Breast epithelium (tissue), 4 donors: Measurements from ENCODE around the gene CWC27. TPM values are rescaled to one million over a fixed set of nuclear protein-coding genes. Genes with fewer than 3 reads are reported as not detected.

Experiments
- DNase-seq, 2 donors: peaks; one replicate each; pipeline ENCODE4 v3.0.0-alpha.2; 2019; ENCODE audit warnings: low spot score in 2 of 2
- H3K27ac ChIP-seq, 2 donors: fragments of 200-600 bp; sonication (generic) in 1 of 2; one replicate each; pipeline ENCODE4 v1.5.1; 2016 to 2019; ENCODE audit warnings: mild to moderate bottlenecking in 1 of 2
- H3K27me3 ChIP-seq, 2 donors: fragments of 200-600 bp; sonication (generic) in 1 of 2; one replicate each; pipeline versions ENCODE4 v1.5.1 to v1.6.0; 2017 to 2019; ENCODE audit warnings: control low read depth in 1 of 2, mild to moderate bottlenecking in 1 of 2
- H3K36me3 ChIP-seq: fragments of 200-600 bp; one replicate; pipeline ENCODE4 v1.5.1; 2019
- H3K4me1 ChIP-seq, 2 donors: fragments of 200-600 bp; sonication (generic); one replicate each; pipeline ENCODE4 v1.5.1; 2016 to 2019; ENCODE audit warnings: control low read depth in 1 of 2
- H3K4me3 ChIP-seq, 3 donors: fragments of 200-600 bp; sonication (generic); 1 replicate in 2 of 3; 2 replicates in 1 of 3; pipeline ENCODE4 v1.5.1; 2016 to 2019; ENCODE audit warnings: mild to moderate bottlenecking in 3 of 3, moderate library complexity in 2 of 3
- H3K9me3 ChIP-seq, 2 donors: fragments of 200-600 bp; sonication (generic) in 1 of 2; one replicate each; pipeline ENCODE4 v1.5.1; 2016 to 2019; ENCODE audit warnings: control low read depth in 1 of 2
- POLR2A ChIP-seq: fragments of 450-650 bp; IDR thresholded peaks from one replicate; pipeline ENCODE4 v1.6.1; 2016; ENCODE audit warnings: antibody characterized with exemption, mild to moderate bottlenecking, moderate library complexity
- POLR2AphosphoS5 ChIP-seq, 3 donors: sonication (generic); formaldehyde crosslinking; IDR thresholded peaks; one replicate each; pipeline ENCODE4 v1.6.1; 2017; ENCODE audit warnings: antibody characterized with exemption in 3 of 3
- intact Hi-C: fragments of 100-400 bp; cut with DNase I; formaldehyde crosslinking; loops from one replicate; pipeline ENCODE4 v1.15.1; 2023; ENCODE audit warnings: low total_unique reads
- total RNA-seq, 3 donors: library from RNA; depleted of rRNA; stranded (reverse); fragments of >200 nt; gene quantifications; one replicate each; pipeline ENCODE4 v1.1.0, GENCODE V29; 2016
- TF ChIP-seq, protein P1 (sequence below), 3 donors: fragments of 450-650 bp; IDR thresholded peaks; one replicate each; pipeline ENCODE4 v1.5.1; 2016 to 2017; ENCODE audit warnings: antibody characterized with exemption in 3 of 3, mild to moderate bottlenecking in 3 of 3, moderate library complexity in 3 of 3

CWC27 gene
- total RNA-seq, 3 donors from 2014 or later, result 10.6 to 19.9 (median 18.0) TPM

DNA sequence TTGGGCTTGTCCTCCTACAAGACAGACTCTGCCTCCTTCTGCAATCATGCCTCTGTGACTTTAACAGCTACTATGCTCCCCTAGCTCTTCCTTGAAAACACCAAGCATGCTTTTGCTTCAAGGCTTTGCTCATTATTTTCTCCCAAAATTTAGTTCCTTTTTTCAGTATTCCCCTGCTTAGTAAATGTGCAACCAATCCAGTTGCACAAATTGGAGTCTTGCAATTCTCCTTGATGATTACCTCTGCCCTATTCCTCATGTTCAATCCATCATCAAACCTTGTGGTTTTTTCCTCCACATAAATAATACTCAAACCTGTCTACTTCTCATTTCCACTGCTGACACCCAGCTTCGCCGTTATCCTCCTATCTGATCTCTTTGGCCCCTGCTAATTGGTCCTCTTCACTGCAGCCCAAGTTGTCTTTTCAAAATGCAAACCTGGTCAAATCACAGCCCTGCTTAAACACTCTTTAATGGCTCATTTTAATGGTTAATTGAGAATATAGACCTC lies 296.3 kb downstream of the CWC27 start:
- Histone ChIP-seq H3K27me3 (no peaks in the 10 kb centered on the region), H3K9me3 (no peaks in the 10 kb centered on the region), H3K4me1 (peaks cover 0 to 2% of the 10 kb centered on the region in 2 donors), H3K4me3 (no peak overlapping the region), H3K27ac (no peak overlapping the region), H3K36me3 (no peaks in the 10 kb centered on the region)
- intact Hi-C loops, result no loop called here
- no peak for DNase-seq
- TF ChIP-seq, protein P1, sequence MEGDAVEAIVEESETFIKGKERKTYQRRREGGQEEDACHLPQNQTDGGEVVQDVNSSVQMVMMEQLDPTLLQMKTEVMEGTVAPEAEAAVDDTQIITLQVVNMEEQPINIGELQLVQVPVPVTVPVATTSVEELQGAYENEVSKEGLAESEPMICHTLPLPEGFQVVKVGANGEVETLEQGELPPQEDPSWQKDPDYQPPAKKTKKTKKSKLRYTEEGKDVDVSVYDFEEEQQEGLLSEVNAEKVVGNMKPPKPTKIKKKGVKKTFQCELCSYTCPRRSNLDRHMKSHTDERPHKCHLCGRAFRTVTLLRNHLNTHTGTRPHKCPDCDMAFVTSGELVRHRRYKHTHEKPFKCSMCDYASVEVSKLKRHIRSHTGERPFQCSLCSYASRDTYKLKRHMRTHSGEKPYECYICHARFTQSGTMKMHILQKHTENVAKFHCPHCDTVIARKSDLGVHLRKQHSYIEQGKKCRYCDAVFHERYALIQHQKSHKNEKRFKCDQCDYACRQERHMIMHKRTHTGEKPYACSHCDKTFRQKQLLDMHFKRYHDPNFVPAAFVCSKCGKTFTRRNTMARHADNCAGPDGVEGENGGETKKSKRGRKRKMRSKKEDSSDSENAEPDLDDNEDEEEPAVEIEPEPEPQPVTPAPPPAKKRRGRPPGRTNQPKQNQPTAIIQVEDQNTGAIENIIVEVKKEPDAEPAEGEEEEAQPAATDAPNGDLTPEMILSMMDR (IDR thresholded peaks at IDR 0.05), result no peak

DNA sequence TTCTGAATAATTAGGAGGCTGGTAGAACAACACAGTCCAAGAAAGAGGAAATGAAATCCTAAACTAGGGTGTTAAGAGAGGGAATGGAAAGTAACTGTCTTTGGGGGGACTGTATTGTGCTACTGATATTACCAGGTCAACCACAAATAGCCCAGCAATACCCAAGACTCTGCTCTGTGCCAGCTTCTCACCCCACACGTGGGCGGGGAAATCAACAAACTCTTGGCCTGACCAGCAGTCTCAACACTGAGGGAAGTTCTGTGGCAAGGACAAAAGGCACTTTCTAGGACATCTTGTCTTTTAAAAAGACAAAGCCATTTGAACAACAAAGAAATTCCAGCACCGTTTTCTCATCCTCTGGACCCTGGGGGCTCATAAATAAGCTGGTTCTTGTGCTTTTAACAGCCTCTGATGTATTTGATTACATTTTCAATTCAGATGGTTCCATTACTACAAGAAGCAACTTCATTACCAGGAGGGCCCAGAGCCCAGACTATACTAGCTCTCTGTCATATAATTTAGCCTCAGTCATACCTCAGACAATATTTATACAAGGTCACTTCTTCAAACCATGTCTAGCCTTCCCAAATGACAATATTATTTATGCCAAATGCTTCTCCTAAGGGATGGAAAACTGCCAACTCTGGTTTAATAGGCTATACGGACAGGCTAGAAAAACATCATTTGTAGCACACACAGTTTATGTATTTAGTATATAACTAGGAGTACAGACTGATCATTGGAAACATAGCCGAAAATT lies 297.8 kb downstream of the CWC27 start:
- intact Hi-C loops, result no loop called here
- H3K9me3 ChIP-seq, result no peaks in the 10 kb centered on the region
- no peak overlapping the region for H3K4me3 ChIP-seq
- H3K27ac ChIP-seq, result peak overlapping the region; percentile 43 to 51
- TF ChIP-seq POLR2AphosphoS5 (IDR thresholded peaks at IDR 0.05) (no peak), POLR2A (no peak)
- TF ChIP-seq, protein P1 (IDR thresholded peaks at IDR 0.05), result no peak
- no peaks in the 10 kb centered on the region for H3K36me3 ChIP-seq
- no peaks in the 10 kb centered on the region for H3K27me3 ChIP-seq
- H3K4me1 ChIP-seq, result peaks cover 0 to 2% of the 10 kb centered on the region in 2 donors
- peak in 1 of 2 donors; percentile 69 for DNase-seq

DNA sequence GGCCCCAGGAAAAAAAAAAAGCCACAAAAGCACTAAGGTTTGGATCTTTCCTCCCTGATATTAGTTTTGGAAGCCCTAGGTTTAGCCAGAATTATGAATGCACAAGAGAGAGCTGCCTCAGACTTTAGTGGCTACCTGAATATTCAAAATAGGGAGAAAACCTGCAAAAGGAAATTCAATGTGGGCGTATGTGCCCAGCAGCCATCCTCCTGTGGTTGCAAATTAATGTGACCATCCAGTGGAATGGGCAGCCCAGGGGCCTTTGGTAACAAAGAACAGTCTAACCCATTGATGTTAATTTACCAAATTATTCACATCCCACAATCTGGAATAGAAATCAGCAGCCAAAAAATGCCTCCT lies 298.4 kb downstream of the CWC27 start:
- no peak for DNase-seq
- peak overlapping the region in 1 of 2 donors; percentile 51 for H3K27ac ChIP-seq

More for the DNA sequence above, 298.4 kb downstream of the CWC27 start:
- TF ChIP-seq POLR2A, result no peak
- no peak for TF ChIP-seq POLR2AphosphoS5 (IDR thresholded peaks at IDR 0.05)
- TF ChIP-seq, protein P1 (IDR thresholded peaks at IDR 0.05), result no peak
- Histone ChIP-seq H3K27me3 (no peaks in the 10 kb centered on the region), H3K4me3 (no peak overlapping the region), H3K9me3 (no peaks in the 10 kb centered on the region), H3K36me3 (no peaks in the 10 kb centered on the region), H3K4me1 (peaks cover 0 to 2% of the 10 kb centered on the region in 2 donors)
- intact Hi-C loops, result no loop called here

Other genes starting within 250 kb of the CWC27 start
- not detected for gene SHISAL2B, start 78.4 kb upstream of the CWC27 start, total RNA-seq
- gene SREK1IP1, start 239 bp upstream of the CWC27 start, total RNA-seq, result 10 to 100 TPM in 1 of 3 donors, 1 to 10 TPM in 2; 6.6 to 13.0 (median 8.9) TPM